ENCODE measurements around the gene PLCL2.

Gene PLCL2

DNA sequence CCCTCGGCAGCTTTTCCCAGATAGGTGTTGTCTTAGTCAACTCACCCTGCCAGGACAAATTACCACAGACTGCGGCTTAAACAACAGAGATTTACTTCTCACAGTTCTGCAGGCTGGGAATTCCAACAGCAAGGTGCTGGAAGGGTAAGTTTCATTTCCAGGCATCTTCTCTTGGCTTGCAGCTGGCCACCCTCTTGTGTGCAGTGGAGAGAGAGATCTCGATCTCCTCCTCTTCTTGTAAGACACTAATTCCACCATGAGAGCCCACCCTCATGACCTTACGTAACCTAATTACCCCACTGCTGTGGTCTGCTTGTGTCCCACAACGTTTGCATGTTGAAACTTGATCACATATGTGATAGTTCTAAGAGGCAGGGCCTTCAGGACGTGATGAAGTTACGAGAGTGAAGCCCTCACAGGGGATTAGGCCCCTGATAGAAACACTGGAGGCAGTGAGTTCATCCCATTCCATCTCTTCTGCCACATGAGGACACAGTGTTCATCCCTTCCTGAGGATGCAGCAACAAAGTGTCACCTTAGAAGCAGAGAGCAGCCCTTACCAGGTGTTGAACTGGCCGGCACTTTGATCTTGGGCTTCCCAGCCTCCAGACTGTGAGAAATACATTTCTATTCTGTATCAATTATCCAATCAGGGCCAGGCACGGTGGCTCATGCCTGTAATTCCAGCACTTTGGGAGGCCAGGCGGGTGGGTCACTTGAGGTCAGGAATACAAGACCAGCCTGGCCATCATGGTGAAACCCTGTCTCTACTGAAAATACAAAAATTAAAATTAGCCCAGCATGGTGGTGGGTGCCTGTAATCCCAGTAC lies 247.7 kb downstream of the PLCL2 start:
- FAIRE-seq (no peak), DNase-seq (ENCODE audit: insufficient read length, low spot score) (no peak)
- TF ChIP-seq POU2F2 (IDR thresholded peaks at IDR 0.05; ENCODE audit: low read depth, low read length), result 0 out of 2 replicates have a peak, but pooled peaks have one; percentile 15
- no peak for TF ChIP-seq POLR2A (IDR thresholded peaks at IDR 0.05; ENCODE audit: low read depth, low read length)

DNA sequence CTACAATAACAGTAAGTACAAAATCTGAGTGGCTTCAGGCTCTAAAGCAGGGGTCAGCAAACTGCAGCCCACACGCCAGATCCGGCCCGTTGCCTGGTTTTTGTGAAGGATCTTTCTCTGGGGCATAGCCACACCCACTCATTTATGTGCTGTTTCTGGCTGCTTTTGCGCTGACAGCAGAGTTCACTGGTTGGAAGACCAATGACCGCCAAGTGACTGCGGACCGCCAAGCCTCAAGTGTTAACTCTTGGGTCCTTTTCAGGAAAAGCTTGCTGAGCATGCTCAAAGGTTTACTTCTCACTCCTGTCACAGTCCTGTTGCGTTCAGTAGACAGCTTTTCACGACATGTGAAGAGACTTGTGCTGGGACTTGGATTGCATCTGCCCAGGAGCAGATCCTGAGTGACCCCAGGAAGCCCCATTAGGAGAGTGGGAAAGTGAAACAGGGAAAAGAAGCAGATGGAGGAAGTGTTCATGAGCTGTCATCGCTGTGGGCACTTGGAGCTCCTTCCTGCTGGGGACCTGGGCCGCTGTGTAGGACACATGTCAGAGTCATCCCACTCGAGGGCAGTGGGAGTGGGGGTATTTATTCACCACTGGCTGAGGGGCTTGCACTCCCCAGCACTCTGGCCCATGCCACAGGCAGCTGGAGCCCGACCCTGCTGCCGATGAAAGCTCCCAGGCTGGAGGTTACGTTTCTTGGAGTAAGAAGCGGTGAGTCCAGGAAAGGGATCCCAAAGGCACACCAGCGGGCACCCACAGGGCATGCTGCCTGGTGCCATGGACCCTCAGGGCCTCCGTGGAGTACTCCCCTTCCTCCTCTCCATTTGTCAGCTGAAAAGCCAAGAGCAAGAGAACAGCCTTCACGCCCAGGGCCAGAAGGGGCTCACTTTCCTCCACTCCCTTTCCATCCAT lies 249.1 kb downstream of the PLCL2 start:
- DNase-seq (ENCODE audit: insufficient read length, low spot score) (no peak), FAIRE-seq (no peak)
- no peak for TF ChIP-seq POLR2A (IDR thresholded peaks at IDR 0.05; ENCODE audit: low read depth, low read length)
- TF ChIP-seq POLR2AphosphoS5 (IDR thresholded peaks at IDR 0.05; ENCODE audit: low read depth, low read length), result no peak
- TF ChIP-seq TAF1 (IDR thresholded peaks at IDR 0.05; ENCODE audit: low read depth, low read length), result no peak
- TF ChIP-seq SPI1 (IDR thresholded peaks at IDR 0.05; ENCODE audit: low read depth, low read length), result no peak
- no peak for TF ChIP-seq PAX5 (IDR thresholded peaks at IDR 0.05; ENCODE audit: insufficient read depth, low read length, severe bottlenecking)
- TF ChIP-seq POU2F2 (IDR thresholded peaks at IDR 0.05; ENCODE audit: low read depth, low read length), result no peak

DNA sequence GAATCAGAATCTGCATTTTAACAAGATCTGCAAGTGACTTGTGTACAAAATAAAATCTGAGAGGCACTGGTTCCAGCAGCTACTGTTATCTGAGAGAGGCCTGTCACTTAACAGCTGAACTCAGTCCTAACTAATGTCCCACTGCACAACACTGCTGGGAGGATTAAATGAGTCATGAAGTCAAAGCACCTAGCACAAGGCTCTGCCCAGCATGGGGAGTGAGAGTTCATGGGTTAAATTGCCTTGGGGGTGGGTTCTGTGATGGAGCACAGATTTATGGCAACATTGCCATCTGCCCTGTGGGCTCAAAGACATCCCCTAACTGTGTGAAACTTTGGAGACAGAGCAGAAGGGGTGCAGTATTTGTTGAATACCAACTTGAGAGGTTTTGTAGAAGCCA lies 250.9 kb downstream of the PLCL2 start:
- FAIRE-seq (no peak), DNase-seq (ENCODE audit: insufficient read length, low spot score) (no peak)
- no peak for TF ChIP-seq PAX5 (IDR thresholded peaks at IDR 0.05; ENCODE audit: insufficient read depth, low read length, severe bottlenecking)
- no peak for TF ChIP-seq POU2F2 (IDR thresholded peaks at IDR 0.05; ENCODE audit: low read depth, low read length)
- TF ChIP-seq SPI1 (IDR thresholded peaks at IDR 0.05; ENCODE audit: low read depth, low read length), result no peak
- no peak for TF ChIP-seq POLR2AphosphoS5 (IDR thresholded peaks at IDR 0.05; ENCODE audit: low read depth, low read length)
- no peak for TF ChIP-seq POLR2A (IDR thresholded peaks at IDR 0.05; ENCODE audit: low read depth, low read length)
- TF ChIP-seq TAF1 (IDR thresholded peaks at IDR 0.05; ENCODE audit: low read depth, low read length), result no peak

DNA sequence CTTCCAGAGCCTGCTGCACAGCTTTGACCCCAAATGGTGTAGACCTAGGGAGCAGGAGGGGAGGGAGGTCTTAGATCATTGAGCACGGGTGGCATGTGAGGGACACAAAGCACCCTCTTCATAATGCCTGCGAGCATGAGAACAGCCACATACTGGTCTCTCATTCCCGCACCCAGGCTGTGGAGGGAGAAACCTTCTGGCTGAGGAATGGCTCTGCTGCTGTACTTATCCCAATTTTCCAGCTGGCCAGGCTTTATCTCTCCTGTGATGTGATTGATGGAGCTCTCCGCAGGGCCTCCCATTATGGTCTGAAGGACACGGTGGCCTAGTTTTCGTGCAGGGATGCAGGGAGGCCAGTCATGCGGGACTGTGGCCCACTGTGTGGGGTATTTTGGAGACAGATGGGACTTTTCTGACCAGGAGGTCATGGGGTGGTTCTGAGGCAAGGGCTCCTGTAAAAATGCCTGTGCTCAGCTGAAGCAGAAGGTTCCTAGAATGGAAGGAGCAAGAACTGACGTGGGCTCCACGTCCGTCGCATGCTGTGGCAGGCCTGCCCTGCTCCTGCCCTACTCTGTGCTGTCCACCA lies 251.5 kb downstream of the PLCL2 start:
- no peak for DNase-seq (ENCODE audit: insufficient read length, low spot score)
- no peak for TF ChIP-seq SPI1 (IDR thresholded peaks at IDR 0.05; ENCODE audit: low read depth, low read length)
- no peak for TF ChIP-seq POU2F2 (IDR thresholded peaks at IDR 0.05; ENCODE audit: low read depth, low read length)
- no peak for TF ChIP-seq PAX5 (IDR thresholded peaks at IDR 0.05; ENCODE audit: insufficient read depth, low read length, severe bottlenecking)
- TF ChIP-seq POLR2AphosphoS5 (IDR thresholded peaks at IDR 0.05; ENCODE audit: low read depth, low read length), result no peak
- no peak for TF ChIP-seq TAF1 (IDR thresholded peaks at IDR 0.05; ENCODE audit: low read depth, low read length)
- TF ChIP-seq POLR2A (IDR thresholded peaks at IDR 0.05; ENCODE audit: low read depth, low read length), result no peak
- FAIRE-seq, result no peak

DNA sequence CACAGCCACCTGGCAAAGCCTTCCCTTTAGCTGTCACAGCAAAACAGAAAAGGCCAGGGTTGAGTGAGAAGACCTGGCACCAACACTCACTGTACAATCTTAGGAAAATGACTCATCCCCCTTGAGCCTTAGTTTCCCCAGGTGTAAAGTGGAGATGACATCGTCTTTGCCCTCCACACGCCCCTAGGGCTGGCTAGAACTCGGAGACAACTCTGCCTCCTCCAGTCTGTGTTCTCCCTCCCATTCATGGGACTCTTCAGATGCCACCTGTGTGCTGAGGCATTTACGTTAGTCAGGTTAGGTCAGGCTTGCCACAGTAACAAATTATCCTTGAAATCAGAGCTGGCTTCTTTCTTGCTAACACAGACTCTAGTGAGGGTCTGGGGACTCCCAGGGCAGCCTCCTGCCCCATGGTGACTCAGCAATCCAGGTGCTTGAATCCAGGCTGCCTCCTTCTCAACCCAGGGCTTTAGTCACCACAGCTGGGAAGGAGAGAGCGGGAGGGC lies 252.6 kb downstream of the PLCL2 start:
- DNase-seq (ENCODE audit: insufficient read length, low spot score) (no peak), FAIRE-seq (no peak)
- no peak for TF ChIP-seq SPI1 (IDR thresholded peaks at IDR 0.05; ENCODE audit: low read depth, low read length)
- no peak for TF ChIP-seq POU2F2 (IDR thresholded peaks at IDR 0.05; ENCODE audit: low read depth, low read length)
- TF ChIP-seq POLR2A (IDR thresholded peaks at IDR 0.05; ENCODE audit: low read depth, low read length), result no peak
- no peak for TF ChIP-seq TAF1 (IDR thresholded peaks at IDR 0.05; ENCODE audit: low read depth, low read length)
- TF ChIP-seq POLR2AphosphoS5 (IDR thresholded peaks at IDR 0.05; ENCODE audit: low read depth, low read length), result no peak
- no peak for TF ChIP-seq PAX5 (IDR thresholded peaks at IDR 0.05; ENCODE audit: insufficient read depth, low read length, severe bottlenecking)

DNA sequence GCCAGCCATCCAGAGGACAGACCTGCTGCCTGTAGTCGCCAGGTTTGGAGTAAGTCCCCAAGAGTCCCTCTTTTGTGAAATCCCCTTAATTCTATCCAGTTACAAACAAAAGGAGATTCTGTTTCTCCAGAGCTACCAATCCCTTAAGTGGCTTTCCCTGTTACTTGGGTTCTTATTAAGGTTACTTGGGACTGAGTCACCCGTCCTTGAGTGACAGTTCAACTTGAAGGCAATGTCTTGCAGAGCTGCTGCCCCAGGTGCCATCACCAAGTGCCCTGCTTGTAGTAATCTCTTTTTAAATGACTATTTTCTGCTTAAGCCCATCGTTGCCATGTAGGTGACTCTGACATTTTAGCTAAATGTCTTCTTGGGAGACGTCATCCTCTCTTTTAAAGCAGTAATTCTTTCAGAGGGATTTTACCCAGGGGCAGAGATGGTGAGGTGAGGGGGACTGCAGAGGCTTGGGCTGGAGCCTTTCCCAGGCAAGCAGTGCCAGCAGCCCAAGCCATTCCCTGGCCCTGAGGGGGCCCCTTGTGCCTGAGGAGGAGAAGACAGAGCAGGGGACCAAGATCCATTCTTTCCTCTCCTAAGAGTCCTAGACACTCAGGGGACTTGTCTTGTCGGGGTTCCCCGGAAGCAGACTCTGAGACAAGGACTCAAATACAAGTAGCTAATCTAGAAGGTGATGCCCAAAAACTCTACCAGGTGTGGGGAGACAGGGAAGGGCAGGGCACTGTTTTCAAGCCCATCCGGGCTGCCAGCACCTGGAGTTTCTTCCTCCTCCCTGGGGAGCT lies 253.7 kb downstream of the PLCL2 start:
- DNase-seq (ENCODE audit: insufficient read length, low spot score), result no peak
- no peak for TF ChIP-seq POLR2AphosphoS5 (IDR thresholded peaks at IDR 0.05; ENCODE audit: low read depth, low read length)
- no peak for TF ChIP-seq SPI1 (IDR thresholded peaks at IDR 0.05; ENCODE audit: low read depth, low read length)
- no peak for TF ChIP-seq POLR2A (IDR thresholded peaks at IDR 0.05; ENCODE audit: low read depth, low read length)
- no peak for TF ChIP-seq TAF1 (IDR thresholded peaks at IDR 0.05; ENCODE audit: low read depth, low read length)
- no peak for TF ChIP-seq POU2F2 (IDR thresholded peaks at IDR 0.05; ENCODE audit: low read depth, low read length)
- no peak for TF ChIP-seq PAX5 (IDR thresholded peaks at IDR 0.05; ENCODE audit: insufficient read depth, low read length, severe bottlenecking)
- FAIRE-seq, result no peak
